HG03442 (cell line): ENCODE results near the gene SERPINB6.
"Not testable (repeated sequence)": the region's sequence is repeated elsewhere in the genome, so short reads cannot be mapped to it uniquely, and the experiment has no call there.

Source experiments
- ATAC-seq: cut with Tn5 transposase; IDR thresholded peaks from one replicate; pipeline ENCODE4 v1.9.1; 2021; ENCODE audit warnings: mild to moderate bottlenecking, moderate library complexity; ENCODE audit not compliant: unreplicated experiment

Gene SERPINB6

DNA sequence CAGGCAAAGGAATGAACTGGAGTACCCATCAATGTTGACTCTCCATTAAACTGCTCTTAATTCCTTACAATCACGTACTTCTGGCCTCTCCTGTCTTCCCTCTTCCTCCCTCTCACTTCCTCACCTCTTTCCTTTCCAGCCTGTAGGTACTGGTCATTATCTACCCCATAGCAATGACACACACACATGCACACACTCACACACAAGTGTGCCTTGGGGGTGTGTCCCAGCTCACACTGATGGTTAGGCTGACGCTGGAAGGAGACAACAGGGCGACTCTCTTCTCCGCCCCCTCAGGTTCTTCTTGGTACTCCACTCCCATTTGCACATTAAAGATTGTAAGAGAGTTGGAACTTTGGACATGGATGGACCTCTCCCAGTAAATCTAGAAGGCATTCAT, 54.3 kb downstream of the SERPINB6 start:
- no peak for ATAC-seq

GRCh38 chr6:2916158-2916925, 55.0 kb downstream of the SERPINB6 start:
- ATAC-seq: no peak

GRCh38 chr6:2915150-2915549, 56.2 kb downstream of the SERPINB6 start:
- no peak for ATAC-seq

DNA sequence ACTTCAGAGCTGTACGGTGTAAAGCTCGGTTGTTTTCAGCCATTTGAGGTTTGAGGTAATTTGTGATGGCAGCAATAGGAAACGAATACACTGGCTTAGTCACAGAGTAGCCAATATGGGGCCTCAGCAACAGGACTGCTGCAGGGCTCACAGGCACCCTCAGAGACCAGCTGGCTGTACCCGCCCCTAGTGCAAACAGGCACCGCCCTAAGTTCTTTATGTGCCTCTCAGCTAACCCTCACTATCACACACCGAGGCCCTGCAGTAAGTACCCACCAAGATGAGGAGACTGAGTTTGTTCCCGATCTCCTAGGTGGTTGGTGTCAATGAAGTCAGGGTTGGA, 57.1 kb downstream of the SERPINB6 start:
- ATAC-seq: no peak

- ATAC-seq: no peak
Measured at GRCh38 chr6:2913621-2914317, 57.6 kb downstream of the SERPINB6 start.

- peak; percentile 55 for ATAC-seq
Measured at GRCh38 chr6:2911171-2911570, 60.2 kb downstream of the SERPINB6 start.

DNA sequence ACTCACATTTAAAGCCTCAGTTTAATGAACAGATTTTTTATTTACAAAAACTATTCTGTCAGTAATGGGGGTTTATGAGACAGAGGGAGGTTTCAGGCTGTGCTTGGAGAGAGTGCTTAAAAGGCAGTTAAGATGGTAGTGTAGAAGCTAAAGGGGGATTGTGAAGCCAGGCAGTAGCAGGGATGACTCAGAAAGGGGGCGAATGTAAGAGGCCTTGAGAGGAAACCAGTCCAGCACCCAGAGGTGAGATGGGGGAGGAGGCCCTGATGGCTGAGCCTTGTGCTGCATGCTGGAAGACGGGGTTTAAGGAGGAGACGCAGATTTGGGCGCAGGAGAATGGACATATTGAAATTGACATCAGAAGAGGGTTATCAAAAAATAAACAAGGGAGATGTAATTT, 61.6 kb downstream of the SERPINB6 start:
- ATAC-seq: no peak

DNA sequence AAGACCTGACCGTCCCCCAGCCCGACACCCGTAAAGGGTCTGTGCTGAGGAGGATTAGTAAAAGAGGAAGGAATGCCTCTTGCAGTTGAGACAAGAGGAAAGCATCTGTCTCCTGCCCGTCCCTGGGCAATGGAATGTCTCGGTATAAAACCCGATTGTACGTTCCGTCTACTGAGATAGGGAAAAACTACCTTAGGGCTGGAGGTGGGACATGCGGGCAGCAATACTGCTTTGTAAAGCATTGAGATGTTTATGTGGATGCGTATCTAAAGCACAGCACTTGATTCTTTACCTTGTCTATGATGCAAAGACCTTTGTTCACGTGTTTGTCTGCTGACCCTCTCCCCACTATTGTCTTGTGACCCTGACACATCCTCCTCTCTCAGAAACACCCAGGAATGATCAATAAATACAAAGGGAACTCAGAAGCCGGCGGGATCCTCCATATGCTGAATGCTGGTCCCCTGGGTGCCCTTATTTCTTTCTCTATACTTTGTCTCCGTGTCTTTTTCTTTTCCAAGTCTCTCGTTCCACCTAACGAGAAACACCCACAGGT, 62.2 kb downstream of the SERPINB6 start:
- ATAC-seq: not testable (repeated sequence)

DNA sequence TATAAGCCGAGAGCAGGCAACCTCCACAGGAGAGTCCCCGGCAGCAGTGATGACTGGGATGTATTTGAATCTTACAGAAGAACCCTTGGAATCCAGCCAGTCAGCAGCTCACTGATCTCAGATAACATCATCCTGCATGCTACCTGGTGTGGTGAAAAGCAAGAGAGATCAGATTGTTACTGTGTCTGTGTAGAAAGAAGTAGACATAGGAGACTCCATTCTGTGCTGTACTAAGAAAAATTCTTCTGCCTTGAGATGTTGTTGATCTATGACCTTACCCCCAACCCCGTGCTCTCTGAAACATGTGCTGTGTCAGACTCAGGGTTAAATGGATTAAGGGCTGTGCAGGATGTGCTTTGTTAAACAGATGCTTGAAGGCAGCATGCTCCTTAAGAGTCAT, 62.9 kb downstream of the SERPINB6 start:
- not testable (repeated sequence) for ATAC-seq

- not testable (repeated sequence) for ATAC-seq
Measured at GRCh38 chr6:2903411-2904185, 67.8 kb downstream of the SERPINB6 start.

GRCh38 chr6:2901645-2902502, 69.5 kb downstream of the SERPINB6 start:
- not testable (repeated sequence) for ATAC-seq

GRCh38 chr6:2900821-2901644, 70.3 kb downstream of the SERPINB6 start:
- ATAC-seq: no peak

GRCh38 chr6:2900221-2900807, 71.1 kb downstream of the SERPINB6 start:
- no peak for ATAC-seq

DNA sequence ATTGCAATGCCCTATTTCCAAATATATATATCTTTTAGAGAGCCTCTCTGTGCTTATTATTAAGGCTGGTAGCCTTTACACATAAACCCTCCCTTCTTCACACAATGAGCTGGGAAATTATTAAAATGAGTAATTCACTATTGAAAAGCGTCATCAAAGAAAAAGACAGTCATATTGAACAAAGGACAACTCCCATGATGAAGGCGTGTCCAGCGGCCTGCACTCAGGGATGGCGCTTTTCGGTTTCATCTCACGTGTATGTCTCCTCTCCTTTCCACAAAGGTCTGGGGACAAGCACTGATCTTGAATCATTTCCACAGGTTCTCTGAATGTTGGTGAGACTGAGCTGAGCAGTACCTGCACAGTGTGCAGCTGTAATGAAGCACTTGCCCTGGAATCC, 71.8 kb downstream of the SERPINB6 start:
- no peak for ATAC-seq
